NAMALWA (cell line): ENCODE measurements around the gene JAK3.
A peak's percentile ranks its signal among the peaks of the same experiment; 100 is the strongest.
"Not testable (repeated sequence)": the region's sequence is repeated elsewhere in the genome, so short reads cannot be mapped to it uniquely, and the experiment has no call there.

Experiments used
- DNase-seq: peaks from one replicate; pipeline ENCODE4 v3.0.0-alpha.2; 2015; ENCODE audit warnings: low spot score

The JAK3 gene

GRCh38 chr19:17847538-17848366, at the start of gene JAK3:
TSS of gene JAK3 (minus strand) at chr19:17847982. CDS start at chr19:17844417, 3,565 bp downstream.
- DNase-seq: peak; percentile 66

- no peak for DNase-seq
Observed at GRCh38 chr19:17893766-17894165, 46.0 kb upstream of the JAK3 start.

DNA sequence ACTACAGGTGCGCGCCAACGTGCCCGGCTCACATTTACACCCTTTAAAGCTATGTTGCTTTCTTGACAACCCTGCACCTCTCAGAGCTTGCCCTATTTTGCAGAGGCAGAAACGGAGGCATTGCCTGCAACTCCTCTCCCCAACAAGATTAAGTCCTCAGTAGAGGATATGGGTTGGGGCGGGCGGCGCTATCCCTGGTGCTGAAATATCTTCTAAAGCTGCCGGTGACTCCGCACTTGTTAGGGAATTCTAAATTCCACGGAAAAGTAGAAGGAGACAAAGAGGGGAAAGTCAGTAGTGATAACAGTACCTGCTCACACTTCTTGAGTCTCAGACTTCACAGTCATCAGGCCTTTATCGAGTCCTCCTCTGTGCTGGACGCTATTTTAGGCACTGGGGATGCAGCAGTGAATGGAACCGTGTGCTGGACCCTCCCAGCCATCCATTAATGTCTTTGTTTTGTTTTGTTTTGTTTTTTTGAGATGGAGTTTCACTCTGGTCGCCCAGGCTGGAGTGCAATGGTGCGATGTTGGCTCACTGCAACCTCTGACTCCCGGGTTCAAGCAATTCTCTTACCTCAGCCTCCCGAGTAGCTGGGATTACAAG, 41.9 kb upstream of the JAK3 start:
- no peak for DNase-seq

DNA sequence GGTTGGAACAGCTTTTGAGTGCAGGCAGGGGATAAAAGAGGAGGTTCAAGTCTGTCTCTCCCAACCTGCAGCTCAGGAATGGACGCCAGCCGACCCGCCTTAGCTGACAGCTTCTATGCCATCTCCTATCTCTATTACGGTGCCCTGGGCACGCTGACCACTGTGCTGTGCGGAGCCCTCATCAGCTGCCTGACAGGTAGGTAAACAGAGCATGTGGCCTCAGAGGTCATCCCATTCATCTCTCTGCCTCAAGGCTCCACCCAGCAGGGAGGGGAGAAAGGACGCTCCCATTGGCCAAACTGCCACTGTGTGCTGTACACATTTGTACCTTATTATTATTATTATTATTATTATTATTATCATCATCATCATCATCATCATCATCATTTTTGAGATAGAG, 40.5 kb upstream of the JAK3 start:
- no peak for DNase-seq

DNA sequence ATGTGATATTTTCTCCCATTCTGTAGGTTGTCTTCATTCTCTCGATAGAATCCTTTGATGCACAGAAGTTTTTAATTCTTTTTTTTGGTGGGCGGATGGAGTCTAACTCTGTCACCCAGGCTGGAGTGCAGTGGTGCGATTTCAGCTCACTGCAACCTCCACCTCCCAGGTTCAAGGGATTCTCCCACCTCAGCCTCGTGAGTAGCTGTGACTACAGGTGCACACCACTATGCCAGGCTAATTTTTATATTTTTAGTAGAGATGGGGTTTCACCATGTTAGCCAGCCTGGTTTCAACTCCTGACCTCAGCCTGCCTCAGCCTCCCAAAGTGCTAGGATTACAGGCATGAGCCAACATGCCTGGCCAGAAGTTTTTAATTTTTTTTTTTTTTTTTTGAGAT, 39.4 kb upstream of the JAK3 start:
- not testable (repeated sequence) for DNase-seq

DNA sequence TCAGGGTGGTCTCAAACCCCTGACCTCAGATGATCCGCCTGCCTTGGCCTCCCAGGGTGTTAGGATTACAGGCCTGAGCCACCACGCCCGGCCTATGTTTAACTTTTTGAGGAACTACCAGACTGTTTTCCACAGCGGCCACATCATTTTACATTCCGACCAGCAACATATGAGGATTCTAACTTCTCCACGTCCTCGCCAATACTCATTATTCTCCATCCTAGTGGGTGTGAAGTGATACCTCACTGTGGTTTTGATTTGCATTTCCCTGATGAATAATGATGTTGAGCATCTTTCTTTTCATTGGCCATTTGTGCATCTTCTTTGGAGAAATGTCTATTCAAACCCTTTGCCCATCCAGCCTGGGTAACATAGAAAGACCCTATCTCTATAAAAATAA, 38.7 kb upstream of the JAK3 start:
- DNase-seq: no peak

GRCh38 chr19:17883627-17884410, 36.0 kb upstream of the JAK3 start:
- DNase-seq: no peak

- no peak for DNase-seq
Observed at GRCh38 chr19:17881701-17882100, 33.9 kb upstream of the JAK3 start.

- DNase-seq: no peak
Observed at GRCh38 chr19:17879466-17879865, 31.7 kb upstream of the JAK3 start.

DNA sequence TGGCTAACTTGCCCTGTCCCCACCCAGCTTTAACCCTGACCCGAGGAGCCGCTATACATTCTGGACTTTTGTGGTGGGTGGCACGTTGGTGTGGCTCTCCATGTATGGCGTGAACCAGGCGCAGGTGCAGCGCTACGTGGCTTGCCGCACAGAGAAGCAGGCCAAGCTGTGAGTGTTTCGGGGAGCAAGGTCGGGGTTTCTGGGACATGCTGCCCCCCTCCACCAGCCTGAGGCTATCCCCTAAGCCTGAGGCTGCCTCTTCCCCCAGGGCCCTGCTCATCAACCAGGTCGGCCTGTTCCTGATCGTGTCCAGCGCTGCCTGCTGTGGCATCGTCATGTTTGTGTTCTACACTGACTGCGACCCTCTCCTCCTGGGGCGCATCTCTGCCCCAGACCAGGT, 29.9 kb upstream of the JAK3 start:
- DNase-seq: no peak

GRCh38 chr19:17874758-17875135, 27.0 kb upstream of the JAK3 start:
- no peak for DNase-seq

GRCh38 chr19:17873786-17874757, 26.3 kb upstream of the JAK3 start:
- peak; percentile 82 for DNase-seq

- DNase-seq: no peak
Observed at GRCh38 chr19:17872251-17873001, 24.6 kb upstream of the JAK3 start.

GRCh38 chr19:17871878-17872250, 24.1 kb upstream of the JAK3 start, which contains the start of gene SLC5A5:
TSS of gene SLC5A5 (plus strand) at chr19:17871945. CDS start at chr19:17872320, 375 bp downstream.
- peak; percentile 42 for DNase-seq

- peak; percentile 32 for DNase-seq
Observed at GRCh38 chr19:17871032-17871877, 23.5 kb upstream of the JAK3 start.

- DNase-seq: no peak
Observed at GRCh38 chr19:17869114-17869608, 21.4 kb upstream of the JAK3 start.

GRCh38 chr19:17868669-17869068, 20.9 kb upstream of the JAK3 start:
- DNase-seq: no peak

DNA sequence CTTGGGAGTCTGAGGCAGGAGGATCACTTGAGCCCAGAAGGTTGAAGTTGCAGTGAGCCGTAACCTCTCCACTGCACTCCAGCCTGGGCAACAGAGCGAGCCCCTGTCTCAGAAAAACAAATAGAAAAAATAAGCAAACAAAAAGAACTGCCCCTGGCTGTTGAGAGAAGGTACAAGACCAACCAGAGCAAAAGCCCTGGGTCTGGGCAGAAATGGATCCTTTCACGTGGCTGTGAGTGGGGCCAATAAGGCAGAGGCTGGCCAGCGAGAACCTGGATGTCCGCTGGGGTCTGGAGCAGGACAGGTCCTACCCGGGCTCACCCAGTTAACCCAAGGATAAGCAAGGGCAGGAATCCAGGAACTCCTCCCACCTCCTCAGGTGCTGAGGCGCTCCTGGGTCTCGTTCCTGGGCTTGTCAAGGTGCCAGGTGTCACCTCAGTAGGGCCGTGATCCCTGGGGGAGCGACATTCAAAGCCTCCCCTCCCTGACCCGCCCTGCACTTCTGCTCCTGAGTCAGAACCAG, 19.2 kb upstream of the JAK3 start:
- DNase-seq: peak; percentile 53

DNA sequence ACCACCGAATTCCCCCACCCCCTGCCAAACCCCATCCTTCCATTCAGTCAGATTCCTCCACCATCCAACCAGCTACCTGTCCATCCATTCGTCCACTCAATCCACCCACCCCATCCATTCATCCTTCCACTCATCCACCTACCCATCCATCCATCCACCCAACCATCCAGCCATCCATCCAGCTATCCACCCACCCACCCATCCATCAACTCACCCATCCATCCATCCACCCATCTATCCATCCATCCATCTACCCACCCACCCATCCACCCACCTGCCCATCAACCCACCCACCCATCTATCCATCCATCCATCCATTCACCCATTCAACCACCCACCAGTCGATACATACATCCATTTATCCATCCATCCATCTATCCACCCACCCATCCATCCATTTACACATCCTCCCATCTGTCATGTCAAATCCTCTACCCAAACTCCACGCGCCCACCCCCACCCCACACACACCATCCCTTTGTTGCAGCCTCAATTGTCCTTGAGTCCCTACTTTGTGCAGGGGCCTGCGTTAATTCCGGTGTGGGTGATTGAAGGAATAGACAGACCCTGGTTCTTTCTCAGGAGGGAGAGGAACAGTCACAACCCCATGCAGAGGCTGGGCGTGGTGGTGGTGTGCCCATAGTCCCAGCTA, 18.7 kb upstream of the JAK3 start:
- DNase-seq: no peak
